HepG2 (cell line): ENCODE measurements around the gene CDK3.

Source experiments
- BHLHE40 ChIP-seq: IDR thresholded peaks from 2 replicates; pipeline ENCODE4 v1.6.1; 2011; ENCODE audit warnings: low read length, improper control_type of control experiment
- EED ChIP-seq: sonication (generic); formaldehyde crosslinking; IDR thresholded peaks from 2 replicates; pipeline ENCODE4 v1.5.0; 2020; ENCODE audit warnings: mild to moderate bottlenecking, missing genetic modification reagents
- POLR2A ChIP-seq, 2 experiments: IDR thresholded peaks; 2 replicates each; pipeline ENCODE4 v1.6.1; 2011; ENCODE audit warnings: low read depth in 2 of 2, low read length in 2 of 2, mild to moderate bottlenecking in 1 of 2, moderate library complexity in 1 of 2; ENCODE audit not compliant: insufficient read depth in 1 of 2
- TF ChIP-seq, protein P1 (sequence below): sonication (generic); formaldehyde crosslinking; IDR thresholded peaks from 2 replicates; pipeline ENCODE4 v1.5.1; 2020; ENCODE audit warnings: mild to moderate bottlenecking, moderate library complexity, missing genetic modification reagents
- TF ChIP-seq, protein P2 (sequence below): sonication (generic); formaldehyde crosslinking; IDR thresholded peaks from 2 replicates; pipeline ENCODE4 v1.4.0; 2020; ENCODE audit warnings: low read depth, missing genetic modification reagents

DNA sequence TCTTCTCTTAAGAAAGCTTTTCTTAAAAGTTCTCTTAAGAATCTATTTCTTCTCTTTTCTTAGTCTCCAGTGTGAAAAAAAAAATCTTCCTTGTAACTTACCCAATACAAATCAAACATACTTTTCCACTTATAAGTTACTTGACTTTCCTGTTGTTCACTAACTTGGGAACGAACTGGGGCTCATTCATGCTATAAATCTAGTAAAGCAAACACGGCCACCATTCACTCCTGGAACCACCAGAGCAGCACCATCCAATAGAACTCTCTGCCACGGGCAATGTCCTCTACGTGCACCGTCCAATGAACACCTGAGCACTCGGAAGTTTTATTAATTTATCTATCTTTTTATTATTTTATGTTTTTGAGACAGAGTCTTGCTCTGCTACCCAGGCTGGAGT, 50.9 kb downstream of the CDK3 start:
- TF ChIP-seq, protein P1, sequence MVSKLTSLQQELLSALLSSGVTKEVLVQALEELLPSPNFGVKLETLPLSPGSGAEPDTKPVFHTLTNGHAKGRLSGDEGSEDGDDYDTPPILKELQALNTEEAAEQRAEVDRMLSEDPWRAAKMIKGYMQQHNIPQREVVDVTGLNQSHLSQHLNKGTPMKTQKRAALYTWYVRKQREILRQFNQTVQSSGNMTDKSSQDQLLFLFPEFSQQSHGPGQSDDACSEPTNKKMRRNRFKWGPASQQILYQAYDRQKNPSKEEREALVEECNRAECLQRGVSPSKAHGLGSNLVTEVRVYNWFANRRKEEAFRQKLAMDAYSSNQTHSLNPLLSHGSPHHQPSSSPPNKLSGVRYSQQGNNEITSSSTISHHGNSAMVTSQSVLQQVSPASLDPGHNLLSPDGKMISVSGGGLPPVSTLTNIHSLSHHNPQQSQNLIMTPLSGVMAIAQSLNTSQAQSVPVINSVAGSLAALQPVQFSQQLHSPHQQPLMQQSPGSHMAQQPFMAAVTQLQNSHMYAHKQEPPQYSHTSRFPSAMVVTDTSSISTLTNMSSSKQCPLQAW (CRISPR knock-in tag), result no peak
- TF ChIP-seq POLR2A (IDR thresholded peaks at IDR 0.05; ENCODE audit: insufficient read depth in 1 of 2, low read depth in 2 of 2, low read length in 2 of 2) (no peak), BHLHE40 (no peak), EED (CRISPR knock-in tag) (no peak)
- TF ChIP-seq, protein P2, sequence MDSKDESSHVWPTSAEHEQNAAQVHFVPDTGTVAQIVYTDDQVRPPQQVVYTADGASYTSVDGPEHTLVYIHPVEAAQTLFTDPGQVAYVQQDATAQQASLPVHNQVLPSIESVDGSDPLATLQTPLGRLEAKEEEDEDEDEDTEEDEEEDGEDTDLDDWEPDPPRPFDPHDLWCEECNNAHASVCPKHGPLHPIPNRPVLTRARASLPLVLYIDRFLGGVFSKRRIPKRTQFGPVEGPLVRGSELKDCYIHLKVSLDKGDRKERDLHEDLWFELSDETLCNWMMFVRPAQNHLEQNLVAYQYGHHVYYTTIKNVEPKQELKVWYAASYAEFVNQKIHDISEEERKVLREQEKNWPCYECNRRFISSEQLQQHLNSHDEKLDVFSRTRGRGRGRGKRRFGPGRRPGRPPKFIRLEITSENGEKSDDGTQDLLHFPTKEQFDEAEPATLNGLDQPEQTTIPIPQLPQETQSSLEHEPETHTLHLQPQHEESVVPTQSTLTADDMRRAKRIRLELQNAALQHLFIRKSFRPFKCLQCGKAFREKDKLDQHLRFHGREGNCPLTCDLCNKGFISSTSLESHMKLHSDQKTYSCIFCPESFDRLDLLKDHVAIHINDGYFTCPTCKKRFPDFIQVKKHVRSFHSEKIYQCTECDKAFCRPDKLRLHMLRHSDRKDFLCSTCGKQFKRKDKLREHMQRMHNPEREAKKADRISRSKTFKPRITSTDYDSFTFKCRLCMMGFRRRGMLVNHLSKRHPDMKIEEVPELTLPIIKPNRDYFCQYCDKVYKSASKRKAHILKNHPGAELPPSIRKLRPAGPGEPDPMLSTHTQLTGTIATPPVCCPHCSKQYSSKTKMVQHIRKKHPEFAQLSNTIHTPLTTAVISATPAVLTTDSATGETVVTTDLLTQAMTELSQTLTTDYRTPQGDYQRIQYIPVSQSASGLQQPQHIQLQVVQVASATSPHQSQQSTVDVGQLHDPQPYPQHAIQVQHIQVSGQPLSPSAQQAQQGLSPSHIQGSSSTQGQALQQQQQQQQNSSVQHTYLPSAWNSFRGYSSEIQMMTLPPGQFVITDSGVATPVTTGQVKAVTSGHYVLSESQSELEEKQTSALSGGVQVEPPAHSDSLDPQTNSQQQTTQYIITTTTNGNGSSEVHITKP (CRISPR knock-in tag), result no peak
